ENCODE results near the gene PTPRR. TPM values are rescaled to one million over a fixed set of nuclear protein-coding genes. Genes with fewer than 3 reads are reported as not detected.

PTPRR gene
- total and polyA plus RNA-seq, 12 donors = 0.20 to 1.7 (median 0.74) TPM

DNA sequence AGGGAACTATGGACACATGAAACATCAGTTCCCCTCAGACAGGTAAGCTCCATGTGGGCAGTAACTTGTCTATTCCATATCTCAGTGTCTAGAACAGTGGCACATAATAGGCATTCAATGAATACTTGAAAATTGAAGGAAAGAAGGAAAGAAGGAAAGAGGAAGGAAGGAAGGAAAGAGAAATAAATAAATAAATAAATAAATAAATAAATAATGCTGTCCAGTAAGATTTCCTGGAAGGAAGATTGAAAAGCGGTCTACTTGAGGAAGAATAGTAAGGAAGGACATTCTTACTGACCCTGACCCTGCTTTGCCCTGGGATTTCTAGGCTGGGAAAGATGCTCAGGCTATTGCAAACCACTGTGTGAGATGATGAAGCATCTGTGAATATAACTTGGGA is 91.5 kb downstream of the PTPRR start:
- Histone ChIP-seq H3K9me3 (no peaks in the 10 kb centered on the region), H3K4me1 (peaks cover 0 to 8% (median 0%) of the 10 kb centered on the region in 9 donors), H3K36me3 (no peaks in the 10 kb centered on the region), H3K4me3 (no peak overlapping the region), H3K27ac (no peak overlapping the region), H3K27me3 (no peaks in the 10 kb centered on the region)
- ATAC-seq (no peak), DNase-seq (no peak)
- 82 to 87% methylated on average over 1 of the region's 1 CpG for WGBS, 2 donors
- TF ChIP-seq, protein P1, sequence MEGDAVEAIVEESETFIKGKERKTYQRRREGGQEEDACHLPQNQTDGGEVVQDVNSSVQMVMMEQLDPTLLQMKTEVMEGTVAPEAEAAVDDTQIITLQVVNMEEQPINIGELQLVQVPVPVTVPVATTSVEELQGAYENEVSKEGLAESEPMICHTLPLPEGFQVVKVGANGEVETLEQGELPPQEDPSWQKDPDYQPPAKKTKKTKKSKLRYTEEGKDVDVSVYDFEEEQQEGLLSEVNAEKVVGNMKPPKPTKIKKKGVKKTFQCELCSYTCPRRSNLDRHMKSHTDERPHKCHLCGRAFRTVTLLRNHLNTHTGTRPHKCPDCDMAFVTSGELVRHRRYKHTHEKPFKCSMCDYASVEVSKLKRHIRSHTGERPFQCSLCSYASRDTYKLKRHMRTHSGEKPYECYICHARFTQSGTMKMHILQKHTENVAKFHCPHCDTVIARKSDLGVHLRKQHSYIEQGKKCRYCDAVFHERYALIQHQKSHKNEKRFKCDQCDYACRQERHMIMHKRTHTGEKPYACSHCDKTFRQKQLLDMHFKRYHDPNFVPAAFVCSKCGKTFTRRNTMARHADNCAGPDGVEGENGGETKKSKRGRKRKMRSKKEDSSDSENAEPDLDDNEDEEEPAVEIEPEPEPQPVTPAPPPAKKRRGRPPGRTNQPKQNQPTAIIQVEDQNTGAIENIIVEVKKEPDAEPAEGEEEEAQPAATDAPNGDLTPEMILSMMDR (IDR thresholded peaks at IDR 0.05) = no peak
- intact Hi-C loops (cut with DNase I) = no loop called here

DNA sequence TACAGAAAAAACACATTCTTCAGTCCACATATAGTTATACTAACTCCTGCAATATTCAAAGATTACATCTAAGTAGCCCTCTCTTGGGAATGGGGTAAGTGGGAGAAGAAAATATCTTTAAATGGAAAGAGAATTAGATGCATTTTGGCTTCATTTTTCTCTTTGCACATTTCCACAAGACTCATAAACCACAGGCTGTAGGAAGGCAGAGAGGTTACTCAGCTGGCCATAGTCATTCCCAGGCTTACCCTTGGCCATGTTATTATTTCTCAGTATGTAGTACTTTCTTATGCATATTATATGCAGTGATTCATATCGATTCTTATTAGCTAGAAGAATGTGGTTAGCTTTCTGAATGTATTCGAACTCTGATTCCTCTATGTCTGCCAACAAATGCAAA is 92.2 kb downstream of the PTPRR start:
- Histone ChIP-seq H3K27ac (no peak overlapping the region), H3K36me3 (no peaks in the 10 kb centered on the region), H3K4me3 (no peak overlapping the region), H3K27me3 (no peaks in the 10 kb centered on the region), H3K9me3 (no peaks in the 10 kb centered on the region), H3K4me1 (peaks cover 0 to 8% (median 0%) of the 10 kb centered on the region in 9 donors)
- ATAC-seq (no peak), DNase-seq (no peak)
- TF ChIP-seq, protein P1 (IDR thresholded peaks at IDR 0.05) = no peak
- intact Hi-C loops (cut with DNase I) = no loop called here
- WGBS, 2 donors = 88 to 89% methylated on average over 2 of the region's 2 CpGs

DNA sequence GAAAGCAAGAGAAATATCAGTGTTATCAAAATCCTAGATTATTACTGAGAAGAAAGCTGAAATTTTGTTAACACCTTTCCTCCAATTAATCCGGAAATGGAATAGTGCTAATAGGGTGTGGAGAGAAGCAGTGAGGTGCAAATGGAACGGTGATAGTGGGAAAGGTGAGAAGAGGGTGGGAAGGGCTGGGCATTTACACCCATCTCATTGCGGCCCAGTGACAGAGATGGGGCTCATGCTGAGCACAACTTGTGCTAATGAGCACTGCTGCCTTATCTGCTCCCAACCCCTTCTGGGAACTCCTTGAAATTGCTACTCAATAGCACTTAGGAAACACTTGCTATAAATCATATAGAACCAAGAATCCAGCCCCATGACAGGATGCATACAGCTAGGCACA is 94.4 kb downstream of the PTPRR start:
- Histone ChIP-seq H3K36me3 (no peaks in the 10 kb centered on the region), H3K9me3 (no peaks in the 10 kb centered on the region), H3K4me1 (peaks cover 0 to under 1% (median 0%) of the 10 kb centered on the region in 9 donors), H3K27ac (no peak overlapping the region), H3K4me3 (no peak overlapping the region), H3K27me3 (no peaks in the 10 kb centered on the region)
- TF ChIP-seq, protein P1 (IDR thresholded peaks at IDR 0.05) = no peak
- DNase-seq = no peak
- 61 to 64% methylated on average over 3 of the region's 3 CpGs for WGBS, 2 donors
- no peak for ATAC-seq
- intact Hi-C loops (cut with DNase I) = no loop called here

DNA sequence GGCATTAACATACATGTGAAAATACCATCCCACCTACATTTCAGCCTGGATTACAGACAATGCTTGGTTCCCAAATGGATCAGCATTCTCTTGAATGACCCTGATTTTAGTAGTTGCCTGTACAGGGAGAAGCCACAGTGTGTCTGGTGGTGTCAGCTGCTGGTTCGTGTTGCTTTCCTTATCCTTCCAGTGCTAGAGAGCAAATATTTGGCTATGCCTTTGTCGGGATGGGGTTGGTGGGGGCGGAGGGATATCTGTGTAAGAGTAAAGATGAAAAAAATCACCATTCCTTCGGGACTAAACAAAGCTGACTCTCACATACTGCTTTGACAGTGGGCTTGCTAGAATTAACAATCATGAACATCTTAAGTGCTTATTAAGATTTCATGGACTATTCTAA is 96.0 kb downstream of the PTPRR start:
- WGBS, 2 donors = 70 to 77% methylated on average over 4 of the region's 4 CpGs
- no peak overlapping the region for H3K4me3 ChIP-seq
- ATAC-seq = no peak
- intact Hi-C loops (cut with DNase I) = no loop called here
- TF ChIP-seq, protein P1 (IDR thresholded peaks at IDR 0.05) = no peak
- H3K27me3 ChIP-seq = no peaks in the 10 kb centered on the region
- H3K36me3 ChIP-seq = no peaks in the 10 kb centered on the region
- no peak for DNase-seq
- H3K27ac ChIP-seq = no peak overlapping the region
- peaks cover 0 to under 1% (median 0%) of the 10 kb centered on the region in 11 donors for H3K9me3 ChIP-seq
- H3K4me1 ChIP-seq = no peaks in the 10 kb centered on the region

All from heart right ventricle (tissue), 16 donors.